GM10248 (cell line): ENCODE data around the gene MTA1.

ENCODE experiments used
- CTCF ChIA-PET: fragments of 300-600 bp; sonication (Branson Sonifier 250); formaldehyde crosslinking; extraction: SDS; loops from one replicate; lab custom pipeline; 2021; ENCODE audit warnings: antibody characterized with exemption; lab: Yijun Ruan, JAX
- POLR2A ChIA-PET: fragments of 350-650 bp; sonication (Branson Sonifier 250); formaldehyde crosslinking; extraction: SDS; loops from one replicate; lab custom pipeline; 2020; ENCODE audit warnings: antibody characterized with exemption; lab: Yijun Ruan, JAX
- DNase-seq: peaks from one replicate; pipeline ENCODE4 v3.0.0; 2012; ENCODE audit errors: extremely low spot score
- TF ChIP-seq, protein P1 (sequence below): IDR thresholded peaks from 2 replicates; pipeline ENCODE4 v1.5.1; 2012; ENCODE audit warnings: mild to moderate bottlenecking, low read depth; ENCODE audit errors: extremely low read depth, missing control alignments, control extremely low read depth

MTA1 gene

DNA sequence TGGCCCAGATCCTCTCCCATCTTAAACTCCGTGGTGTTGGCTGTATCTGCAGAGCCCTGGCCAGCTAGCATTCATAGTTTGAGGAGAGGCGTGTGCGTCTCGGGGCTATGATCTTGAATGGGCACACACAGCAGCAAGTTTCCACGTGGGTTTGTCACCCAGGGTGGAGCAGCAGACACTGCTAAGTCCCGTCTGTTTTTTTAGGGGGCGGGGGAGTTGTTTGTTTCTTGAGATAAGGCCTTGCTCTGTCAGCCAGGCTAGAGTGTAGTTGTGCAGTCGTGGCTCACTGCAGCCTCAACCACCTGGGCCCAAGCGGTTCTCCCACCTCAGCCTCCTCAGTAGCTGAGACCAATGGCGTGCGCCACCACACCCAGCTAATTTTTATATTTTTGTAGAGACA lies 41.4 kb upstream of the MTA1 start:
- CTCF ChIA-PET: interaction anchor here (1.8 kb wide), 1 partner anchor 1039 kb away, joined by 5 read pairs; no protein-coding TSS in a partner anchor

DNA sequence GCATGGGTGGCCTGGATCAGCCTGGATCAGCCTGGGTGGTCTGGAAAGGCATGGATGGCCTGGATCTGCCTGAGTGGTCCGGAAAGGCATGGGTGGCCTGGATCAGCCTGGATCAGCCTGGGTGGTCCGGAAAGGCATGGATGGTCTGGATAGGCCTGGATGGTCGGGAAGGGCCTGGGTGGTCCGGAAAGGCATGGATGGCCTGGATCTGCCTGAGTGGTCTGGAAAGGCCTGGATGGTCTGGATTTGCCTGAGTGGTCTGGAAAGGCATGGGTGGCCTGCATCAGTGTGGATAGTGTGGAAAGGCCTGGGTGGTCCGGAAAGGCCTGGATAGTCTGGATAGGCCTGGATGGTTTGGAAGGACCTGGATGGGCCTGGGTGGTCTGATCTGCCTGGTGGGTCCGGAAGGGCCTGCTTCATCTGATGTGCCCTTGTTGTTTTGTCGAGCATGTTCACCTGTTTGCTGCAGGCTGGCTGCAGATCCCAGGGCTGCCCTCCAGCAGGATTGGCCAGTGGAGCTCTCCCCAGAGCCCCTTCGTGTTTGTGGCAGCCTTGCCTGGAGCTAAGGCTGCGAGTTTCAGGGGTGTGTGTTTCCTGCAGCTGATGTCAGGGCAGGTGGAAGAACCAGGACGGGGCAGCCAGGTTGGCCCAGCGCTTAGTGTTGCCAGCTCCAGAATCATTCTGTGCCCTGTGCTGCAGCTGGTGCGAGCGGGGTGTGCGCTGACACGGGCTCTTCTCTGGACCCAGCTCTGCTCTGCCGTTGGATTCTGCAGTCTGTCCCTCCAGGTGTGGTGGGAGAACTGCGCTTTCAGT lies 40.5 kb upstream of the MTA1 start:
- CTCF ChIA-PET: interaction anchor here (0.7 to 1.8 kb wide), 5 partner anchors 8 to 1038 kb away, joined by 3 to 5 read pairs (median 3); no protein-coding TSS in a partner anchor
- no peak for DNase-seq
- POLR2A ChIA-PET: no interaction called here
- TF ChIP-seq, protein P1, sequence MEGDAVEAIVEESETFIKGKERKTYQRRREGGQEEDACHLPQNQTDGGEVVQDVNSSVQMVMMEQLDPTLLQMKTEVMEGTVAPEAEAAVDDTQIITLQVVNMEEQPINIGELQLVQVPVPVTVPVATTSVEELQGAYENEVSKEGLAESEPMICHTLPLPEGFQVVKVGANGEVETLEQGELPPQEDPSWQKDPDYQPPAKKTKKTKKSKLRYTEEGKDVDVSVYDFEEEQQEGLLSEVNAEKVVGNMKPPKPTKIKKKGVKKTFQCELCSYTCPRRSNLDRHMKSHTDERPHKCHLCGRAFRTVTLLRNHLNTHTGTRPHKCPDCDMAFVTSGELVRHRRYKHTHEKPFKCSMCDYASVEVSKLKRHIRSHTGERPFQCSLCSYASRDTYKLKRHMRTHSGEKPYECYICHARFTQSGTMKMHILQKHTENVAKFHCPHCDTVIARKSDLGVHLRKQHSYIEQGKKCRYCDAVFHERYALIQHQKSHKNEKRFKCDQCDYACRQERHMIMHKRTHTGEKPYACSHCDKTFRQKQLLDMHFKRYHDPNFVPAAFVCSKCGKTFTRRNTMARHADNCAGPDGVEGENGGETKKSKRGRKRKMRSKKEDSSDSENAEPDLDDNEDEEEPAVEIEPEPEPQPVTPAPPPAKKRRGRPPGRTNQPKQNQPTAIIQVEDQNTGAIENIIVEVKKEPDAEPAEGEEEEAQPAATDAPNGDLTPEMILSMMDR: no peak

More for the DNA sequence above, 41.4 kb upstream of the MTA1 start:
- DNase-seq: no peak
- POLR2A ChIA-PET: no interaction called here
- TF ChIP-seq, protein P1: no peak

- ChIA-PET CTCF (interaction anchor here (0.9 to 1.8 kb wide), 4 partner anchors 10 to 1037 kb away, joined by 3 to 5 read pairs (median 3); no protein-coding TSS in a partner anchor), POLR2A (no interaction called here)
- TF ChIP-seq, protein P1: no peak
- DNase-seq: no peak
Measured at GRCh38 chr14:105379946-105380345, 39.7 kb upstream of the MTA1 start.

- TF ChIP-seq, protein P1: no peak
- ChIA-PET CTCF (interaction anchor here (1.2 to 1.5 kb wide), 2 partner anchors 10 to 29 kb away, joined by 3 to 4 read pairs; no protein-coding TSS in a partner anchor), POLR2A (no interaction called here)
- no peak for DNase-seq
Measured at GRCh38 chr14:105380756-105381155, 38.9 kb upstream of the MTA1 start.

DNA sequence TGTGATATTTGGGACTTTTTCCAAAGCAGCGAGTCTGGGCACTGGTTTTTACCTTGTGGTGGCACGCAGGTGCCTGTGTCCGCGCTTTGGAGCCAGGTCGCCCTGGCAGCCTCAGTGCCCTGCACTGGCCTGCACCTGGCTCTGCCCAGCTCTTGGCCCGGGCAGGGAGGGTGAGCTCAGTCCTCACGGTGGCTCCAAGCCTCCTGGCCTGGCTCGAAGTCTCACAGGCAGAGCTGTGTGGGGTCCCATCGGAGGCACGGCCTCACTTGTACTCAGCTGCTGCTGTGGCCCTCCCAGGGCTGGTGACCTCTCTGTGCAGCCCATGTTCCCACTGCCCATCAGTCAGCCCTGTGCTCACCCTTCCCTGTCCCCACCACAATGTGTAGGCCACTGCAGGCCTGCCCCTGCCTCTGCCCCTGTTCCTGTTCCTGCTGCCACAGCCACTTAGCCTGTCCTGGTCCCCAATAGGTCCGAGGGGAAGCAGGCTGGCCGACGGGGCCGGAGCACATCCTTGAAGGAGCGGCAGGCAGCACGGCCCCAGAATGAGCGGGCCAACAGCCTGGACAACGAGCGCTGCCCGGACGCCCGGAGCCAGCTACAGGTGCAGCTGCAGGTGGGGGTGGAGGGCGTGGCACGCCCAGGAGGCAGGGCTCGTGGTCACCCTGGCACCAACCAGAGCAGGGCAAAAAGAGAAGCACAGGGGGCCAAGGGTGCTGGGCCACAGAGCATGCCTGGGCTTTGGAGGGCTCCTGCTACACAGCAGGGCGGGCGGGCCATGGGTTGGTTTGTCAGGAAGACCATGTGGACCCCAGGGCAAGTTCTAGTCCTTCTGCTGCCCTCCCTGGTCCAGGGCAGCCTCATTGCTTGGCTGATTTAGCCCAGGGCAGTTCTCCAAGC lies 37.9 kb upstream of the MTA1 start:
- CTCF ChIA-PET: interaction anchor here (1.2 to 1.8 kb wide), 5 partner anchors 11 to 151 kb away, joined by 3 to 8 read pairs (median 4); no protein-coding TSS in a partner anchor
- no peak for DNase-seq
- TF ChIP-seq, protein P1: no peak
- POLR2A ChIA-PET: no interaction called here

DNA sequence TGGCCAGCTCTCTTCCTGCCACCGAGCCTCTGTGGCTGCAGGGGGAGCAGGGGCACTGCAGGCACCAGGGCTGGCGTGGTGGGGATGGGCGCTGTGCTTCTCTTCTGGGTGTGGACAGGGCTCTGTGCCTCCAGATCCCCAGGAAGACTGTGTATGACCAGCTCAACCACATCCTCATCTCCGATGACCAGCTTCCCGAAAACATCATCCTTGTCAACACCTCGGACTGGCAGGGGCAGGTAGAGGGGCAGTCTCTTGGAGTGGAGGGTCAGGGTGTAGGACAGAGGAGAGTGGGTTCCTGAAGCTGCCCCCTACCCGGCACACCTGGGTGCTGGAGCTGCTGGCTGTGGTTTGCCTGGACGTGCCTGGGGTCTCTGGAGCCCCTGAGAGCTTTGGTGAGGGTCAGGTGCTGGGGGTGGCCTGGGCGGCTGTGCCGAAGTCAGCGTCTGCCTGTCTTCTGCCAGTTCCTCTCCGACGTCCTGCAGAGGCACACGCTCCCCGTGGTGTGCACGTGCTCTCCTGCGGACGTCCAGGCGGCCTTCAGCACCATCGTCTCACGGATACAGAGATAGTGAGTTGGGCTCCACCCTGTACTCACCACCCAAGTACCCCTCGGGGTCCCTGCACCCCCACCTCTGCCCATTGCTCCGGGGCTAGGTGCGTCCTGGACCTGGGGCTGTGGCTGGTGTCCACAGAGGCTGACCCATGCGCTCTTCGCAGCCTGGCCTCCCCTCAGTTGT lies 37.1 kb upstream of the MTA1 start:
- DNase-seq: no peak
- ChIA-PET POLR2A (no interaction called here), CTCF (interaction anchor here (1.5 to 3.0 kb wide), 5 partner anchors 11 to 150 kb away, joined by 3 to 14 read pairs (median 5); no protein-coding TSS in a partner anchor)
- TF ChIP-seq, protein P1: no peak
